ENCODE measurements around the gene GALC.

GRCh38 chr14:87966816-87967215 lies 26.2 kb downstream of the GALC start:
- TF ChIP-seq CTCF (IDR thresholded peaks at IDR 0.05) (no peak), POLR2A (IDR thresholded peaks at IDR 0.05) (no peak), EP300 (IDR thresholded peaks at IDR 0.05) (no peak)
